ENCODE measurements around the gene ENTPD2.
"Not testable (repeated sequence)": the region's sequence is repeated elsewhere in the genome, so short reads cannot be mapped to it uniquely, and the experiment has no call there.

Gene ENTPD2

GRCh38 chr9:137014166-137014565 is 39.7 kb downstream of the ENTPD2 start:
- DNase-seq, result no peak

- no peak for DNase-seq
Observed at GRCh38 chr9:137013571-137013940, 40.3 kb downstream of the ENTPD2 start.

GRCh38 chr9:137012694-137013570 is 40.9 kb downstream of the ENTPD2 start:
- no peak for DNase-seq

DNA sequence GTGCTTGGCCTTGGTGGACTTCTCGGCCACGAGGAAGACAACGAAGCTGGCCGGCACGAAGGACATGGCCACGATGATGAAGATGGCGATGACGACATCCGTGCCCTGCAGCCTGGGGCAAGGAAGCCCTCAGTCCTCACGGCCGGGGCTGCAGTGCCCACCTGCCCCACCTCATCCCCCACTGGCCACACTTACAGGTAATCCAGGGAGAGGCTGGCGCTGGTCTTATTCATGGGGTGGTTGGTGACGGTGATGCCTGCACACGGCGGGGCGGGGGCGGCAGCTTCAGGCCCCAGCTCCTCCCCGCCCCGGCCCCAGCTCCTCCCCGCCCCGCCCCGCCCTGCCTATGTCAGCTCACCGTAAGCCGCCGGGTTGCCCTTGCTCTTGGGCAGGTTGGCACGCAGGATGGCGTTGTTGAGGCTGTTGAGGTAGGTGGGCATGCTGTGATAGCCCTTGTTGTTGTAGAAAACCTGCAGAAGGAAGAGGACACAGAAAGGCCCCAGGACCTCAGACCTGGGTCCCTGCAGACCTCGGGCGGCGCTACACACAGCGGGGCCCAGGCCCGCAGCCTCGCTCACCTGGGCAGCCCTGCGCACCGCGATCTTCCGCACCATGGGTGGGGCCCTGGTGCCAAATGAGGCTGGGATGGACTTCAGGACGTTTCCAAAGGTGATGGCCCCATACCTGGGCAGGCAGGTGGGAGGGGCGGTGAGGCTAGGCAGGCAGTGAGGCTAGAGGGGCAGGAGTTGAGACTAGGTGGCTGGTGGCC is 41.8 kb downstream of the ENTPD2 start:
- DNase-seq, result no peak

DNA sequence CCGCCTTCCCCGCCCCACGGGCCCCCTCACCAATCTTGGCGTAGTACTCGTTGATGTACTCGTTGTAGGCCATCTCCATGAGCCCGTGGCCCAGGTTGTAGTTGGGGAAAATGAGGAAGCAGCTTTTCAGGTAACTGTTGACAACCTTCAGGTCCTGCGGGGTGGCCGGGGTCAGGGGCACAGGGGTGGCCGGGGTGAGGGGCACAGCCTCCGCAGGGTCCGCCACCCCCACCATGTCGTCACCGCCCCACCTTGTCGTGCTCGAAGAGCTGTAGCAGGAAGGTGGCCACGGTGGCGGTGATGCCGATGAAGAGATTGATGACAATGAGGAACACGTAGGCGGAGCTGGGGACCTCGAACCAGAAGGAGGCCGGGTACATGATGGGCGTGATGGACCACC is 42.7 kb downstream of the ENTPD2 start:
- DNase-seq, result no peak

GRCh38 chr9:137009938-137010732 is 43.7 kb downstream of the ENTPD2 start:
- peak; percentile 72 for DNase-seq

- DNase-seq, result no peak
Observed at GRCh38 chr9:137009217-137009616, 44.6 kb downstream of the ENTPD2 start.

DNA sequence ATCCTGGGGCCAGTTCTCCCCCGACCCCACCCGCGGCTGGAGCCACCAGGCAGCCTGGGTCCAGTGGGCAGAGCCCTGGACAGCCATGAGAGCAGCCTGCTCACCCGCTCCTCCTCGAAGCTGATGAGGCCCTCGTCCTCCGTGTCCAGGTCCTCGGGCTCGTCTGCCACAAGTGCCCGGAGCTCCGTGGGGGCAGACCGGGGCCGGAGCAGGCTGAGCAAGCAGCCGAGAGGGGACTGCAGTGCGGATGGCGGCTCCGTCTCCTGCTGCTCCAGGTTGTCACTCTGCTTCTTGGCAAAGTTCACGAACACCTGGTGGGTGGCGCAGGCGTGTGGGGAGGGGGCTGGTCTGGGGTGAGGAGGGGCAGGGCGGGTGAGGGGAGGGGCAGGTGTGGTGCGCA is 45.5 kb downstream of the ENTPD2 start:
- DNase-seq, result no peak

- DNase-seq, result no peak
Observed at GRCh38 chr9:137007816-137008270, 46.0 kb downstream of the ENTPD2 start.

GRCh38 chr9:137007108-137007815 is 46.6 kb downstream of the ENTPD2 start:
- DNase-seq, result peak; percentile 74

- DNase-seq, result no peak
Observed at GRCh38 chr9:137006116-137007003, 47.5 kb downstream of the ENTPD2 start.

GRCh38 chr9:137004285-137004684 is 49.6 kb downstream of the ENTPD2 start:
- DNase-seq, result not testable (repeated sequence)

DNA sequence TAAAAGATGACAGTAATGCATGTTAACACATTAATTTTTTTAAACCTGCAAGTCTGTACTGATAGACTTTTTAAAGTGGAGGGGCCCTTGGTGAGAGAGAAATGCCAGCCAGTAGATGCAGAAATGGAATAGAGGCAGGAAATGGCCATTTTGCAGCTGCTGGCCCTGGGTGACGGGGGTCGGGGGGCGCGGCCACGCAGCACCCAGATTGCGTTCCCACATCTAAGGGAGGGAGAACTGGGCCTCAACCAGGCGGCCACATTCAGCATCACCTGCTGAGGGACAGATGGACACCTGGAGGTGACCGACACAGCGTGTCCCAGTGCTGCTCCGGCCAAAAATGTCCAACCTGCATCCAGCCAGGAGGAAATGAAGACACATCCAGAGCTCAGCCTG is 51.2 kb downstream of the ENTPD2 start:
- DNase-seq, result no peak

GRCh38 chr9:137001857-137002645 is 51.8 kb downstream of the ENTPD2 start:
- no peak for DNase-seq

DNA sequence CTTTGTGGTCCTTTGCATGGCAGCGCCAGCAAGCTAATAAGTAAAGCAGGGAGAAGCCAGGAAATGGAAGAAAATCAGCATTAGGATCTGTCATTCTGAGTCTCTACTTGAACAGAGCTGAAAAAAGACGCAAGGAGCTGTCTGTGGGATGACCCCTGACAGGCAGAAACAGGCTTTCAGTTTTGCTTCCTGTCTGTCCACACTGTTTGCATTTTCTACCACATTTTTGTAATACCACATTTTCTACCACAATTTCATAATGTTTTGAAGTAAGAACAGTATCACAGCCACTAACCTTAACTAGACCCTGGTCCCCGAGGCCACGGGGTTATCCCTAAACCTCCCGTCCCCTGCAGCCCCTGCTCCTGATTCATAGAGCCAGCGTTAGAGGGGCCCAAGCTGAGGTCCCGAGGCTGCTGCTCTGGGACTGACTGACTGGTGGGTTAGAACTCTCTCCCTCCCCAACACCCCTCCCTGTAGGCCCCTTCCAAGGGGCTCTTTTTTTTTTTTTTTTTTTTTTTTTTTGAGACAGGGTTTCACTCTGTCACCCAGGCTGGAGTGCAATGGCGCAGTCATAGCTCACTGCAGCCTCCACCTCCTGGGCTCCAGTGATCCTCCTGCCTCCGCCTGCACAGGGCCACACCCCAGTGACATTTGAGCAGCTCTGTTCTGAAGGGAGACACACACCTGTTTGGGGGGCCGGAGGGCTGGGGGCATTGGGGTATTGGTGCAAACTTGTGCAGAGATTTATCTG is 53.5 kb downstream of the ENTPD2 start:
- no peak for DNase-seq

All from NCI-H2029 (cell line).